Gastrocnemius medialis (tissue), 4 donors: ENCODE results near the gene FAM181A.

Source experiments
- POLR2A ChIP-seq, 2 donors: fragments of 450-650 bp; IDR thresholded peaks; one replicate each; pipeline ENCODE4 v1.6.1; 2017; ENCODE audit warnings: antibody characterized with exemption in 2 of 2, mild to moderate bottlenecking in 2 of 2, moderate library complexity in 2 of 2
- TF ChIP-seq, protein P1 (sequence below), 5 experiments: fragments of 450-650 bp in 3 of 5; fragments of 200-600 bp in 2 of 5; sonication (generic) in 2 of 5; IDR thresholded peaks in 4 of 5; conservative IDR thresholded peaks in 1 of 5; 1 replicate in 4 of 5; 2 replicates in 1 of 5; pipeline ENCODE4 v1.5.1; 2016 to 2019; ENCODE audit warnings: antibody characterized with exemption in 5 of 5, mild to moderate bottlenecking in 3 of 5, moderate library complexity in 3 of 5

DNA sequence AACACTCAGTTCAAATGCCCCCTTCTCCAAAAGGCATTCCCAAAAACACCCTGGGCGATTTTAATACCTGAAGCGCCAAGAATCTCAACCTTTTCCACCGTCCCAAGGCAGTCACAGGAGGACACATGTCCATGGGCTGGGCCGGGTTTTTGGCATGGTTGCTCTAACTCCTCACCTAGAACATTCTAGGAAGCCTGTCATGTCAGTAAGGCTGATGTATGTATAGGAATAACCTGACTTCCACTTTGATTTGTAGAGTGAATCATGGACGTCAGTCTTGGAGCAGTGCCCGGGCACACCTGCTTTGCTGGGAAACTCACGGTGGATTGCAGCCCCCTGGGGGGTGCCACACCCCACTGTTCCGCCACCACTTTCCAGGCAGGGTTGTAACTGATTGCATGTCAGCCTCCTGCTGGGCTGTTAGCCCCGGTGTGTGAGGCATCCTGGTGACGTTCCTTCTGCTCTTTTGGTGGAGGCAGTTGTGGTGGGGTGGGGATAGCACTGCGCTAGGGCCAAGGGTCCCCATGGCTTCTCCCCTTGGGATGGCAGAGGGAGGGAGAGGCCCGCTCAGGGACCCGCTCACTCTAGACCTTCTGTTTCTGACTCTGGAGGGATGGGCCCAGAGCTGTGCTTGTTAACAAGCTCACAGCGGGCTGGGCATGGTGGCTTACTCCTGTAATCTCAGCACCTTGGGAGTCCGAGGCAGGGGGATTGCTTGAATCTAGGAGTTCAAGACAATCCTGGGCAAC lies 35.2 kb upstream of the FAM181A start:
- TF ChIP-seq, protein P1, sequence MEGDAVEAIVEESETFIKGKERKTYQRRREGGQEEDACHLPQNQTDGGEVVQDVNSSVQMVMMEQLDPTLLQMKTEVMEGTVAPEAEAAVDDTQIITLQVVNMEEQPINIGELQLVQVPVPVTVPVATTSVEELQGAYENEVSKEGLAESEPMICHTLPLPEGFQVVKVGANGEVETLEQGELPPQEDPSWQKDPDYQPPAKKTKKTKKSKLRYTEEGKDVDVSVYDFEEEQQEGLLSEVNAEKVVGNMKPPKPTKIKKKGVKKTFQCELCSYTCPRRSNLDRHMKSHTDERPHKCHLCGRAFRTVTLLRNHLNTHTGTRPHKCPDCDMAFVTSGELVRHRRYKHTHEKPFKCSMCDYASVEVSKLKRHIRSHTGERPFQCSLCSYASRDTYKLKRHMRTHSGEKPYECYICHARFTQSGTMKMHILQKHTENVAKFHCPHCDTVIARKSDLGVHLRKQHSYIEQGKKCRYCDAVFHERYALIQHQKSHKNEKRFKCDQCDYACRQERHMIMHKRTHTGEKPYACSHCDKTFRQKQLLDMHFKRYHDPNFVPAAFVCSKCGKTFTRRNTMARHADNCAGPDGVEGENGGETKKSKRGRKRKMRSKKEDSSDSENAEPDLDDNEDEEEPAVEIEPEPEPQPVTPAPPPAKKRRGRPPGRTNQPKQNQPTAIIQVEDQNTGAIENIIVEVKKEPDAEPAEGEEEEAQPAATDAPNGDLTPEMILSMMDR (IDR thresholded peaks at IDR 0.05 in 4 of 5, conservative IDR thresholded peaks at IDR 0.05 in 1 of 5): no peak
- TF ChIP-seq POLR2A (IDR thresholded peaks at IDR 0.05): no peak
